ENCODE measurements around the gene SULT1C2. TPM values are rescaled to one million over a fixed set of nuclear protein-coding genes. Genes with fewer than 3 reads are reported as not detected.

The SULT1C2 gene
- total RNA-seq, 4 donors from 2014 or later = not detected

GRCh38 chr2:108293850-108294249 is 5.2 kb downstream of the SULT1C2 start:
- DNase-seq (ENCODE audit: low spot score in 2 of 2) = no peak
- H3K36me3 ChIP-seq = no peaks in the 10 kb centered on the region
- no peak overlapping the region for H3K27ac ChIP-seq
- no peaks in the 10 kb centered on the region for H3K4me1 ChIP-seq
- WGBS = 80% methylated on average over 4 of the region's 4 CpGs
- no peaks in the 10 kb centered on the region for H3K9me3 ChIP-seq
- TF ChIP-seq CTCF (IDR thresholded peaks at IDR 0.05) (no peak), POLR2AphosphoS5 (IDR thresholded peaks at IDR 0.05) (no peak), POLR2A (IDR thresholded peaks at IDR 0.05) (no peak), EP300 (IDR thresholded peaks at IDR 0.05) (no peak)
- H3K4me3 ChIP-seq = no peak overlapping the region
- no peaks in the 10 kb centered on the region for H3K27me3 ChIP-seq

GRCh38 chr2:108297436-108298141 is 8.9 kb downstream of the SULT1C2 start:
- Histone ChIP-seq H3K4me3 (no peak overlapping the region), H3K27me3 (no peaks in the 10 kb centered on the region), H3K27ac (no peak overlapping the region), H3K36me3 (no peaks in the 10 kb centered on the region), H3K9me3 (no peaks in the 10 kb centered on the region), H3K4me1 (no peaks in the 10 kb centered on the region)
- 72% methylated on average over 9 of the region's 9 CpGs for WGBS
- TF ChIP-seq EP300 (IDR thresholded peaks at IDR 0.05) (no peak), POLR2A (IDR thresholded peaks at IDR 0.05) (no peak), CTCF (IDR thresholded peaks at IDR 0.05) (no peak), POLR2AphosphoS5 (IDR thresholded peaks at IDR 0.05) (no peak)
- DNase-seq (ENCODE audit: low spot score in 2 of 2) = no peak

- TF ChIP-seq POLR2AphosphoS5 (IDR thresholded peaks at IDR 0.05) (no peak), POLR2A (IDR thresholded peaks at IDR 0.05) (no peak)
- H3K27ac ChIP-seq = no peak overlapping the region
- no peaks in the 10 kb centered on the region for H3K36me3 ChIP-seq
- H3K27me3 ChIP-seq = no peaks in the 10 kb centered on the region
- 86% methylated on average over 7 of the region's 7 CpGs for WGBS
- no peaks in the 10 kb centered on the region for H3K4me1 ChIP-seq
- no peaks in the 10 kb centered on the region for H3K9me3 ChIP-seq
- H3K4me3 ChIP-seq = no peak overlapping the region
- no peak for DNase-seq (ENCODE audit: low spot score in 2 of 2)
Observed at GRCh38 chr2:108301558-108301957, 12.9 kb downstream of the SULT1C2 start.

- Histone ChIP-seq H3K36me3 (no peaks in the 10 kb centered on the region), H3K27ac (no peak overlapping the region), H3K4me1 (no peaks in the 10 kb centered on the region), H3K9me3 (no peaks in the 10 kb centered on the region), H3K4me3 (no peak overlapping the region), H3K27me3 (no peaks in the 10 kb centered on the region)
- no peak for DNase-seq (ENCODE audit: low spot score in 2 of 2)
- 77% methylated on average over 2 of the region's 2 CpGs for WGBS
- TF ChIP-seq CTCF (IDR thresholded peaks at IDR 0.05) (no peak), POLR2AphosphoS5 (IDR thresholded peaks at IDR 0.05) (no peak), EP300 (IDR thresholded peaks at IDR 0.05) (no peak), POLR2A (IDR thresholded peaks at IDR 0.05) (no peak)
Observed at GRCh38 chr2:108304975-108305374, 16.3 kb downstream of the SULT1C2 start.

- TF ChIP-seq EP300 (IDR thresholded peaks at IDR 0.05) (no peak), CTCF (IDR thresholded peaks at IDR 0.05) (no peak), POLR2AphosphoS5 (IDR thresholded peaks at IDR 0.05) (no peak), POLR2A (IDR thresholded peaks at IDR 0.05) (no peak)
- Histone ChIP-seq H3K4me1 (no peaks in the 10 kb centered on the region), H3K9me3 (no peaks in the 10 kb centered on the region), H3K4me3 (no peak overlapping the region), H3K36me3 (no peaks in the 10 kb centered on the region), H3K27ac (no peak overlapping the region), H3K27me3 (no peaks in the 10 kb centered on the region)
- WGBS = 93% methylated on average over 2 of the region's 2 CpGs
- DNase-seq (ENCODE audit: low spot score in 2 of 2) = no peak
Observed at GRCh38 chr2:108305901-108306300, 17.2 kb downstream of the SULT1C2 start.

GRCh38 chr2:108309903-108310302 is 21.2 kb downstream of the SULT1C2 start:
- no peak overlapping the region for H3K4me3 ChIP-seq
- no peak for DNase-seq (ENCODE audit: low spot score in 2 of 2)

More at GRCh38 chr2:108309903-108310302, 21.2 kb downstream of the SULT1C2 start:
- H3K4me1 ChIP-seq = no peaks in the 10 kb centered on the region
- no peaks in the 10 kb centered on the region for H3K27me3 ChIP-seq
- no peaks in the 10 kb centered on the region for H3K9me3 ChIP-seq
- H3K36me3 ChIP-seq = no peaks in the 10 kb centered on the region
- no peak for TF ChIP-seq POLR2AphosphoS5 (IDR thresholded peaks at IDR 0.05)
- H3K27ac ChIP-seq = no peak overlapping the region
